Measurements from ENCODE around the gene PRKN.

DNA sequence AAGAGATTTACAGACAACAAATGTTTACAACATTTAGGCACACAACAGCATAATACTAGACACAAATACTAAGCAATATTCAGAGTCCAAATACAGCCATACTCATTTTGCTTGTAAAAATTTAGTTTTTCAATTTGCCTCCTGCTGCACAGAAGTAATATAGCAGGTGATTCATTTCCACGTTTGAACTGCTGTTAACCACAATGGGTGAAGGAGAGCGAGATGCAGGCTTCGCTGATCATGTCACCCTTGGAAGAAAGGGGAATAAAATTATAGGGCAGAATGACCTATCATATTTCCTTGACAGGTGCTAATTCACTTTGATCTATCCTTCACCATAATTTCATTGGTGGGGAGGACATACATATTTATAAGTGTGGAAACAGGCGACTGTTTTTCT lies 809.9 kb downstream of the PRKN start:
- TF ChIP-seq, protein P1, sequence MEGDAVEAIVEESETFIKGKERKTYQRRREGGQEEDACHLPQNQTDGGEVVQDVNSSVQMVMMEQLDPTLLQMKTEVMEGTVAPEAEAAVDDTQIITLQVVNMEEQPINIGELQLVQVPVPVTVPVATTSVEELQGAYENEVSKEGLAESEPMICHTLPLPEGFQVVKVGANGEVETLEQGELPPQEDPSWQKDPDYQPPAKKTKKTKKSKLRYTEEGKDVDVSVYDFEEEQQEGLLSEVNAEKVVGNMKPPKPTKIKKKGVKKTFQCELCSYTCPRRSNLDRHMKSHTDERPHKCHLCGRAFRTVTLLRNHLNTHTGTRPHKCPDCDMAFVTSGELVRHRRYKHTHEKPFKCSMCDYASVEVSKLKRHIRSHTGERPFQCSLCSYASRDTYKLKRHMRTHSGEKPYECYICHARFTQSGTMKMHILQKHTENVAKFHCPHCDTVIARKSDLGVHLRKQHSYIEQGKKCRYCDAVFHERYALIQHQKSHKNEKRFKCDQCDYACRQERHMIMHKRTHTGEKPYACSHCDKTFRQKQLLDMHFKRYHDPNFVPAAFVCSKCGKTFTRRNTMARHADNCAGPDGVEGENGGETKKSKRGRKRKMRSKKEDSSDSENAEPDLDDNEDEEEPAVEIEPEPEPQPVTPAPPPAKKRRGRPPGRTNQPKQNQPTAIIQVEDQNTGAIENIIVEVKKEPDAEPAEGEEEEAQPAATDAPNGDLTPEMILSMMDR (conservative IDR thresholded peaks at IDR 0.05 in 1 of 2, IDR thresholded peaks at IDR 0.05 in 1 of 2; ENCODE audit: low read depth in 1 of 2, low read length in 2 of 2) = peak in 1 of 2 donors; percentile 23
- TF ChIP-seq EZH2 (IDR thresholded peaks at IDR 0.05; ENCODE audit: low read length, missing control alignments) = no peak

All from fibroblast of lung (primary cell).